Measurements from ENCODE around the gene ITGA2B. TPM values are rescaled to one million over a fixed set of nuclear protein-coding genes. Genes with fewer than 3 reads are reported as not detected.

The ITGA2B gene
- total and polyA plus RNA-seq, 2 of the 13 experiments (the other 11 are each of a cell fraction or from before 2014, with no cell fraction given), result 0.38 to 1.1 TPM

GRCh38 chr17:44322236-44322895 lies 67.1 kb downstream of the ITGA2B start:
- 97% methylated on average over 11 of the region's 11 CpGs for WGBS (ENCODE audit: low lambda C conversion rate)
- TF ChIP-seq ZNF124 (CRISPR knock-in tag; IDR thresholded peaks at IDR 0.05), result no peak
- peak; percentile 77; the same call in 1 of the 2 replicates for TF ChIP-seq HNRNPL (IDR thresholded peaks at IDR 0.05; ENCODE audit: low read depth, low read length)
- Histone ChIP-seq H3K4me3 (replicated peaks in 1 of 3; ENCODE audit: insufficient read depth in 1 of 3, low read depth in 2 of 3, low read length in 3 of 3) (no peak overlapping the region), H3K36me3 (replicated peaks in 1 of 2; ENCODE audit: control insufficient read depth in 1 of 2, insufficient read depth in 2 of 2, low read length in 2 of 2) (peaks cover 19 to 33% of the 10 kb centered on the region in 2 experiments; a peak in 4 of 5 replicates), H2AFZ (ENCODE audit: low read length) (no peak overlapping the region), H3K79me2 (ENCODE audit: insufficient read depth, low read length) (peaks cover 14% of the 10 kb centered on the region), H3K4me1 (ENCODE audit: insufficient read depth, low read length) (peaks cover 46% of the 10 kb centered on the region), H3K27me3 (ENCODE audit: control insufficient read depth in 1 of 2, insufficient read depth in 2 of 2, low read length in 2 of 2) (no peaks in the 10 kb centered on the region; a peak in 3 of 5 replicates), H3K4me2 (ENCODE audit: low read depth, low read length) (no peak overlapping the region), H3K27ac (ENCODE audit: extremely low read length, insufficient read depth, low read length) (no peak overlapping the region), H3K9ac (ENCODE audit: insufficient read depth, low read depth, low read length) (no peak overlapping the region), H3K9me3 (ENCODE audit: low read length) (no peaks in the 10 kb centered on the region), H4K20me1 (ENCODE audit: insufficient read depth, low read length) (no peaks in the 10 kb centered on the region)
- no peak for FAIRE-seq
- POLR2A ChIA-PET, result no interaction called here
- no peak for DNase-seq (ENCODE audit: low spot score)
- in situ Hi-C loops (cut with HindIII; ENCODE audit: extremely low pct_ligation_motif_present, low pct_unique_long_range_greater_than_20kb), result no loop called here
- intact Hi-C loops (cut with micrococcal nuclease; ENCODE audit: unreplicated experiment), result loop anchor here (10.0 kb wide), 1 partner anchor 48 kb away; no protein-coding TSS in a partner anchor
- no TSS peak for BruUV-seq (replicated peaks)
- ATAC-seq, result no peak
- CTCF ChIA-PET (ENCODE audit: low intra/inter-chr PET ratio, low total read pairs), result no interaction called here

Small RNA genes within 50 kb of the gene (small RNA-seq; reads per million reads assigned to genes)
- 0 reads per million in 3 experiments for gene RN7SL258P (ENCODE audit: insufficient read depth in 2 of 3, insufficient read length in 3 of 3, low read depth in 2 of 3, low replicate concordance in 1 of 3)

Other genes with a start within 250 kb of the ITGA2B start
- gene HROB, start 247.7 kb downstream of the ITGA2B start, total RNA-seq (2016; rRNA removed; fragmentation: Illumina TruSeq; extraction: Trizol), result 6.7 and 7.1 TPM in 2 replicates
- gene HROB, start 247.7 kb downstream of the ITGA2B start, polyA plus RNA-seq (2011; rRNA removed), result 5.0 and 6.1 TPM in 2 replicates
- 0.07 TPM in 1 of 2 replicates, not detected in the other for gene ASB16, start 218.9 kb downstream of the ITGA2B start, total RNA-seq (2016; rRNA removed; fragmentation: Illumina TruSeq; extraction: Trizol)
- gene ASB16, start 218.9 kb downstream of the ITGA2B start, polyA plus RNA-seq (2011; rRNA removed), result 0.05 TPM in 1 of 2 replicates, not detected in the other
- gene TMUB2, start 202.7 kb downstream of the ITGA2B start, total RNA-seq (2016; rRNA removed; fragmentation: Illumina TruSeq; extraction: Trizol), result 18.7 and 26.9 TPM in 2 replicates
- gene TMUB2, start 202.7 kb downstream of the ITGA2B start, polyA plus RNA-seq (2011; rRNA removed), result 50.8 and 55.5 TPM in 2 replicates
- 45.7 and 59.1 TPM in 2 replicates for gene ATXN7L3, start 189.8 kb downstream of the ITGA2B start, total RNA-seq (2016; rRNA removed; fragmentation: Illumina TruSeq; extraction: Trizol)
- gene ATXN7L3, start 189.8 kb downstream of the ITGA2B start, polyA plus RNA-seq (2011; rRNA removed), result 44.5 and 49.3 TPM in 2 replicates
- 52.1 and 60.9 TPM in 2 replicates for gene UBTF, start 170.0 kb downstream of the ITGA2B start, total RNA-seq (2016; rRNA removed; fragmentation: Illumina TruSeq; extraction: Trizol)
- 15.2 and 16.1 TPM in 2 replicates for gene UBTF, start 170.0 kb downstream of the ITGA2B start, polyA plus RNA-seq (2011; rRNA removed)
- not detected in 2 replicates for gene SLC4A1, start 121.5 kb downstream of the ITGA2B start, total RNA-seq (2016; rRNA removed; fragmentation: Illumina TruSeq; extraction: Trizol)
- 0.01 TPM in 1 of 2 replicates, not detected in the other for gene SLC4A1, start 121.5 kb downstream of the ITGA2B start, polyA plus RNA-seq (2011; rRNA removed)
- not detected in 2 replicates for gene RUNDC3A, start 81.0 kb downstream of the ITGA2B start, total RNA-seq (2016; rRNA removed; fragmentation: Illumina TruSeq; extraction: Trizol)
- gene RUNDC3A, start 81.0 kb downstream of the ITGA2B start, polyA plus RNA-seq (2011; rRNA removed), result 0.25 and 0.33 TPM in 2 replicates
- 119 and 151 TPM in 2 replicates for gene SLC25A39, start 64.8 kb downstream of the ITGA2B start, total RNA-seq (2016; rRNA removed; fragmentation: Illumina TruSeq; extraction: Trizol)
- 144 and 164 TPM in 2 replicates for gene SLC25A39, start 64.8 kb downstream of the ITGA2B start, polyA plus RNA-seq (2011; rRNA removed)
- gene GRN, start 44.3 kb downstream of the ITGA2B start, total RNA-seq (2016; rRNA removed; fragmentation: Illumina TruSeq; extraction: Trizol), result 41.2 and 86.6 TPM in 2 replicates
- gene GRN, start 44.3 kb downstream of the ITGA2B start, polyA plus RNA-seq (2011; rRNA removed), result 143 and 195 TPM in 2 replicates
- gene FAM171A2, start 25.8 kb downstream of the ITGA2B start, total RNA-seq (2016; rRNA removed; fragmentation: Illumina TruSeq; extraction: Trizol), result 1.0 and 1.8 TPM in 2 replicates
- gene FAM171A2, start 25.8 kb downstream of the ITGA2B start, polyA plus RNA-seq (2011; rRNA removed), result 3.6 and 5.8 TPM in 2 replicates
- gene GPATCH8, start 113.8 kb upstream of the ITGA2B start, total RNA-seq (2016; rRNA removed; fragmentation: Illumina TruSeq; extraction: Trizol), result 21.5 and 37.7 TPM in 2 replicates
- gene GPATCH8, start 113.8 kb upstream of the ITGA2B start, polyA plus RNA-seq (2011; rRNA removed), result 19.8 and 20.7 TPM in 2 replicates
- gene FZD2, start 167.8 kb upstream of the ITGA2B start, total RNA-seq (2016; rRNA removed; fragmentation: Illumina TruSeq; extraction: Trizol), result 0.13 TPM in 1 of 2 replicates, not detected in the other
- 0.07 and 0.10 TPM in 2 replicates for gene FZD2, start 167.8 kb upstream of the ITGA2B start, polyA plus RNA-seq (2011; rRNA removed)